Gastroesophageal sphincter (tissue), 4 donors: ENCODE results near the gene CYSRT1. TPM values are rescaled to one million over a fixed set of nuclear protein-coding genes. Genes with fewer than 3 reads are reported as not detected.

Source experiments
- ATAC-seq: fragments of 150-250 bp; one replicate; pipeline ENCODE4 v1.9.1; 2016; ENCODE audit warnings: mild to moderate bottlenecking, moderate library complexity
- H3K27ac ChIP-seq, 4 donors: fragments of 200-600 bp; sonication (generic) in 3 of 4; 1 replicate in 3 of 4; 2 replicates in 1 of 4; pipeline ENCODE4 v1.5.1; 2016 to 2019
- H3K27me3 ChIP-seq: fragments of 200-600 bp; sonication (generic); one replicate; pipeline ENCODE4 v1.5.1; 2019
- H3K36me3 ChIP-seq, 2 donors: fragments of 200-600 bp; sonication (generic); one replicate each; pipeline ENCODE4 v1.5.1; 2019; ENCODE audit warnings: control low read depth in 1 of 2
- H3K4me1 ChIP-seq, 3 donors: fragments of 200-600 bp; sonication (generic); 1 replicate in 2 of 3; 2 replicates in 1 of 3; pipeline ENCODE4 v1.5.1; 2016 to 2019; ENCODE audit warnings: control low read depth in 2 of 3
- H3K4me3 ChIP-seq, 2 donors: fragments of 200-600 bp; sonication (generic); one replicate each; pipeline ENCODE4 v1.5.1; 2019; ENCODE audit warnings: mild to moderate bottlenecking in 1 of 2, moderate library complexity in 1 of 2
- H3K9me3 ChIP-seq, 3 donors: fragments of 200-600 bp; sonication (generic); one replicate each; pipeline ENCODE4 v1.5.1; 2017 to 2019; ENCODE audit warnings: control low read depth in 2 of 3
- CTCF ChIP-seq, 4 experiments: fragments of 200-600 bp in 2 of 4; fragments of 450-650 bp in 2 of 4; sonication (generic) in 1 of 4; IDR thresholded peaks; one replicate each; pipeline ENCODE4 v1.5.1; 2017 to 2019; ENCODE audit warnings: antibody characterized with exemption in 4 of 4, mild to moderate bottlenecking in 2 of 4, moderate library complexity in 2 of 4
- EP300 ChIP-seq: sonication (generic); formaldehyde crosslinking; IDR thresholded peaks from one replicate; pipeline ENCODE4 v1.6.1; 2017; ENCODE audit warnings: antibody characterized with exemption, mild to moderate bottlenecking
- POLR2A ChIP-seq, 2 donors: fragments of 450-650 bp; IDR thresholded peaks; one replicate each; pipeline ENCODE4 v1.6.1; 2017; ENCODE audit warnings: antibody characterized with exemption in 2 of 2, mild to moderate bottlenecking in 2 of 2, moderate library complexity in 1 of 2
- POLR2AphosphoS5 ChIP-seq: sonication (generic); formaldehyde crosslinking; IDR thresholded peaks from one replicate; pipeline ENCODE4 v1.6.1; 2017; ENCODE audit warnings: antibody characterized with exemption
- WGBS, 2 donors: methylation state at CpG; one replicate each; pipeline ENCODE4 v1.1.5; 2018; ENCODE audit warnings: low coverage in 1 of 2; 5-methylcytosine and 5-hydroxymethylcytosine counted together
- total RNA-seq, 4 donors: library from RNA; depleted of rRNA; stranded (reverse); fragments of >200 nt; gene quantifications; one replicate each; pipeline ENCODE4 v1.1.0, GENCODE V29; 2016

The CYSRT1 gene
- total RNA-seq, 4 donors from 2014 or later: 1.1 to 5.8 TPM; not detected in 2

- H3K36me3 ChIP-seq: peaks cover 0 to 22% of the 10 kb centered on the region in 2 donors
- H3K9me3 ChIP-seq: no peaks in the 10 kb centered on the region
- TF ChIP-seq POLR2A (IDR thresholded peaks at IDR 0.05): peak in 1 of 2 donors; percentile 4
- no peak for TF ChIP-seq POLR2AphosphoS5
- no peaks in the 10 kb centered on the region for H3K27me3 ChIP-seq
- H3K27ac ChIP-seq: peak overlapping the region in 3 of 4 donors; percentile 4 to 99 (median 19)
- ATAC-seq: no peak
- H3K4me3 ChIP-seq: no peak overlapping the region
- whole genome bisulfite sequencing, 2 donors: 68% methylated on average over 3 of the region's 15 CpGs; no CpG with 5 or more reads in 1 of the 2 donors
- peaks cover 0 to 52% (median 27%) of the 10 kb centered on the region in 3 donors for H3K4me1 ChIP-seq
Measured at GRCh38 chr9:137243626-137244485, 18.9 kb downstream of the CYSRT1 start.

- Histone ChIP-seq H3K36me3 (peaks cover 0 to 22% of the 10 kb centered on the region in 2 donors), H3K27me3 (no peaks in the 10 kb centered on the region), H3K4me3 (no peak overlapping the region), H3K4me1 (peaks cover 0 to 43% (median 18%) of the 10 kb centered on the region in 3 donors), H3K9me3 (no peaks in the 10 kb centered on the region), H3K27ac (peak overlapping the region in 1 of 4 donors; percentile 99)
- ATAC-seq: no peak
- 72 to 100% methylated on average over 4 to 6 of the region's 36 CpGs for WGBS, 2 donors
- TF ChIP-seq POLR2AphosphoS5: no peak
- no peak for TF ChIP-seq CTCF (IDR thresholded peaks at IDR 0.05)
- TF ChIP-seq POLR2A (IDR thresholded peaks at IDR 0.05): no peak
- TF ChIP-seq EP300: no peak
Measured at GRCh38 chr9:137244486-137245449, 19.8 kb downstream of the CYSRT1 start.

- WGBS, 2 donors: 76 to 88% methylated on average over 4 of the region's 25 CpGs
Measured at GRCh38 chr9:137245450-137246421, 20.8 kb downstream of the CYSRT1 start.

GRCh38 chr9:137247135-137247915 lies 22.4 kb downstream of the CYSRT1 start:
- Histone ChIP-seq H3K36me3 (peaks cover 0 to 18% of the 10 kb centered on the region in 2 donors), H3K27ac (no peak overlapping the region), H3K9me3 (no peaks in the 10 kb centered on the region), H3K4me1 (peaks cover 0 to 28% (median 14%) of the 10 kb centered on the region in 3 donors), H3K4me3 (no peak overlapping the region), H3K27me3 (peaks cover 9% of the 10 kb centered on the region)
- TF ChIP-seq EP300 (no peak), POLR2AphosphoS5 (no peak), CTCF (IDR thresholded peaks at IDR 0.05) (no peak), POLR2A (IDR thresholded peaks at IDR 0.05) (no peak)
- ATAC-seq: no peak
- WGBS, 2 donors: 71 to 83% methylated on average over 6 to 10 of the region's 20 CpGs

More at GRCh38 chr9:137245450-137246421, 20.8 kb downstream of the CYSRT1 start:
- Histone ChIP-seq H3K9me3 (no peaks in the 10 kb centered on the region), H3K36me3 (peaks cover 0 to 22% of the 10 kb centered on the region in 2 donors), H3K27me3 (peaks cover under 1% of the 10 kb centered on the region), H3K4me3 (no peak overlapping the region), H3K27ac (no peak overlapping the region), H3K4me1 (peaks cover 0 to 35% (median 18%) of the 10 kb centered on the region in 3 donors)
- ATAC-seq: no peak
- no peak for TF ChIP-seq POLR2A (IDR thresholded peaks at IDR 0.05)
- no peak for TF ChIP-seq POLR2AphosphoS5
- TF ChIP-seq CTCF (IDR thresholded peaks at IDR 0.05): no peak
- TF ChIP-seq EP300: no peak
